ENCODE measurements around the gene IL20RA. TPM values are rescaled to one million over a fixed set of nuclear protein-coding genes. Genes with fewer than 3 reads are reported as not detected.

Gene IL20RA
- total RNA-seq, 1 donor from 2014 or later = 9.9 TPM

DNA sequence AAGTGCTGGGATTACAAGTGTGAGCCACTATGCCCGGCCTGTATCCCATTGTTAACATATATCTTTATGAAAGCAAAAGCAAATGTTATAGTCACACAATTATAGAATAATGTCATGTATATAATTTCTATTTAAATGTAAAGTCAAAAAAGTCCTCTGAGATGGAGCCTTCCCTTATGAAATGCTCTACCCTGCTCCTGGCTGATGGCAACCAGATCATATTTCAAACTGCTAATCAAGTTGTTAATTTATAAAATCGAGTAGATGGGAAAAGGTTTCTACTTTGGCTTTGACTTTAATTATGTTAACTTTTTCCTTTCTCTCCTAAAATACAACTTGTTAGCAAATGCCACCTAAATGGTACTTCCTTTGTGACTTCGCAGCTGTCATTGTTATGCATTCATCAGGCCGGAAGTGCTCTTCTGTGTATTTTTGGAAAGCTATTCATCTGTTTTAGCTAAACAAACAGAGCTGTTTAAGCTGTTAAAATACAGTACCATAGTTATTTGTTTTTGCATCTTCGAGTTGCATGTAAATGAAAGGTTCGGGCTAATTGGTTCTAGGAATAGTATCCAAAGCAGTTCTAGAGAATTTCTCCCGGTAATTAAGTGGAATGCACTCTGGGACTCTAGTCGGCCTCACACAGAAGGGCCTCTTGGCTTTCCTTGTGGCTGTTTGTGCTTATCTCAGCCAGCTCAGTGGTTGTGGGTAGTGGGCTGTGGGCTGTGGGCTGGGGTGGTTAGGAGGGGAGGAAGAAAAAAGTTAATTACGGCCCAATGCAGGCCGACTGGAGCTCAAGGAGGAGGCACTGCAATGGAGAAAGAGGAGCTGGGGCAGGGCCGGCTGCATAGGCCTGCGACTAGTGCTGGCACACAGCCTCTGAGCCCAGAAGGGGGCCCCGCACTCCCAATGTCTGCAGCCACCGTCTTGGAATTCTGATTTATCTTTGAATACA lies 87.9 kb downstream of the IL20RA start:
- Histone ChIP-seq H3K36me3 (ENCODE audit: control insufficient read depth in 3 of 3, insufficient read depth in 3 of 3, low read length in 3 of 3) (no peaks in the 10 kb centered on the region), H3K4me3 (ENCODE audit: low read length in 3 of 3) (no peak overlapping the region), H3K27me3 (ENCODE audit: control insufficient read depth in 3 of 3, insufficient read depth in 3 of 3, low read length in 3 of 3) (peaks cover 0 to 9% (median 5%) of the 10 kb centered on the region in 3 donors), H3K27ac (ENCODE audit: low read depth, low read length) (no peak overlapping the region), H3K9me3 (ENCODE audit: control insufficient read depth in 3 of 3, low read length in 3 of 3) (no peaks in the 10 kb centered on the region), H3K4me1 (ENCODE audit: control insufficient read depth in 3 of 3, insufficient read depth in 3 of 3, low read length in 3 of 3) (no peaks in the 10 kb centered on the region), H3K9ac (ENCODE audit: low read depth in 1 of 3, low read length in 3 of 3) (no peak overlapping the region)

DNA sequence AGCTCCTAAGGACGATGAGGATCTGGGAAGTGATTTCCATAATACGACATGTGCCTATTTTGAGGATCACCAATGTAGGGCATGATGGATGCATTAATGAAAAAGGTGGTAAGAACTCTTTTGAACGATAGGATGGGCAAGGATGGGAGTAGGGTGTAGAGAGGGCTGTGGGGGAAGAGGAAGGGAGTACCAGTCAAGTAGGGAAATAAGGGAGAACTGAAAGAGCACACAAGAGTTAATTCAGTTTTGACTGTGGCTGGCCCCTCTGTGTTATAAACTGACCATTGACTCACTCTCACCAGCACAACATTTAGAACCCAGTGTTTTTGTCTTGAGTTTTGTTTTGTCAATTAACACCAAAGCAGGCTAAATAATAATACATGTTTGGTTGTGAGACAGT lies 89.6 kb downstream of the IL20RA start:
- Histone ChIP-seq H3K27me3 (ENCODE audit: control insufficient read depth in 3 of 3, insufficient read depth in 3 of 3, low read length in 3 of 3) (peaks cover 0 to 9% (median 5%) of the 10 kb centered on the region in 3 donors), H3K27ac (ENCODE audit: low read depth, low read length) (no peak overlapping the region), H3K36me3 (ENCODE audit: control insufficient read depth in 3 of 3, insufficient read depth in 3 of 3, low read length in 3 of 3) (no peaks in the 10 kb centered on the region), H3K9ac (ENCODE audit: low read depth in 1 of 3, low read length in 3 of 3) (no peak overlapping the region), H3K4me3 (ENCODE audit: low read length in 3 of 3) (no peak overlapping the region), H3K4me1 (ENCODE audit: control insufficient read depth in 3 of 3, insufficient read depth in 3 of 3, low read length in 3 of 3) (no peaks in the 10 kb centered on the region), H3K9me3 (ENCODE audit: control insufficient read depth in 3 of 3, low read length in 3 of 3) (no peaks in the 10 kb centered on the region)

GRCh38 chr6:136952714-136953260 lies 92.0 kb downstream of the IL20RA start:
- H3K9ac ChIP-seq (ENCODE audit: low read depth in 1 of 3, low read length in 3 of 3) = no peak overlapping the region
- no peaks in the 10 kb centered on the region for H3K27me3 ChIP-seq (ENCODE audit: control insufficient read depth in 3 of 3, insufficient read depth in 3 of 3, low read length in 3 of 3)
- H3K4me1 ChIP-seq (ENCODE audit: control insufficient read depth in 3 of 3, insufficient read depth in 3 of 3, low read length in 3 of 3) = no peaks in the 10 kb centered on the region
- no peaks in the 10 kb centered on the region for H3K36me3 ChIP-seq (ENCODE audit: control insufficient read depth in 3 of 3, insufficient read depth in 3 of 3, low read length in 3 of 3)
- H3K27ac ChIP-seq (ENCODE audit: low read depth, low read length) = no peak overlapping the region
- no peak overlapping the region for H3K4me3 ChIP-seq (ENCODE audit: low read length in 3 of 3)
- H3K9me3 ChIP-seq (ENCODE audit: control insufficient read depth in 3 of 3, low read length in 3 of 3) = no peaks in the 10 kb centered on the region

DNA sequence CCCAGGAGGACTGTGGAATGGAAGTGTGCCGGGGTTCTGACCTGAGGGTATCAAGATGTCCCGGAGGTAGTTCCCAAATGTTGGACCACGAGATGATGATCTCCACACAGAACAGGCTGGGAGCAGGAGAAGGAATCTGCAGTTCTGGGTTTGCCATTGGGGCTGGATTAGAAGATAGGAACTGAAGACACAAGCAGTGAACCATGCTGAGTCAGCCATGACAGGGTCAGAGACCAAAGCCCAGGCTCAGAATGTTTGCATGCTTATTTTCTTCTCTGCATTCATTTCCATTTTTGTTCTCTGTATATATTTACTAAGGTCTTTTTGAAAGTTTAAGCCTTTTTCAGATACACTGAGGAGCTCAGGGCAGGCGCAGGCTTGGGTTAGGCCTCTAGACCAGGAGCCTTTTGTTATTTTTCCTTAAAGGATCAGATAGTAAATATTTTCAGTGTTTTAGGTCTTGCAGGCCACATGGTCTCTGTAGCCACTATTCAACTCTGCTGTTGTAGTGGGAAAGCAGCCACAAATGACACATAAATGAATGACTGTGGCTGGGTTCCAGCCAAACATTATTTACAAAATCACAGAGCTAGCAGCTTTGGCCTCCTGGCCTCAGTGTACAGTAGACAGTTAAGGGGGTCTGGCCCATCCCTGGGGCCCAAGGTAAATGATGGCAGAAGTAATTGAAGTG lies 94.2 kb downstream of the IL20RA start:
- H3K27ac ChIP-seq (ENCODE audit: low read depth, low read length) = no peak overlapping the region
- H3K27me3 ChIP-seq (ENCODE audit: control insufficient read depth in 3 of 3, insufficient read depth in 3 of 3, low read length in 3 of 3) = no peaks in the 10 kb centered on the region
- H3K4me3 ChIP-seq (ENCODE audit: low read length in 3 of 3) = no peak overlapping the region
- H3K9ac ChIP-seq (ENCODE audit: low read depth in 1 of 3, low read length in 3 of 3) = no peak overlapping the region
- H3K36me3 ChIP-seq (ENCODE audit: control insufficient read depth in 3 of 3, insufficient read depth in 3 of 3, low read length in 3 of 3) = no peaks in the 10 kb centered on the region
- no peaks in the 10 kb centered on the region for H3K9me3 ChIP-seq (ENCODE audit: control insufficient read depth in 3 of 3, low read length in 3 of 3)
- no peaks in the 10 kb centered on the region for H3K4me1 ChIP-seq (ENCODE audit: control insufficient read depth in 3 of 3, insufficient read depth in 3 of 3, low read length in 3 of 3)

Small RNA genes within 50 kb of the gene (small RNA-seq; reads per million reads assigned to genes)
- not detected for gene RPL35AP3

Other genes with a start within 250 kb of the IL20RA start
- gene PEX7, start 222.4 kb downstream of the IL20RA start, total RNA-seq = 10.4 TPM
- not detected for gene SLC35D3, start 122.7 kb downstream of the IL20RA start, total RNA-seq
- not detected for gene IL22RA2, start 128.7 kb upstream of the IL20RA start, total RNA-seq
- gene IFNGR1, start 174.4 kb upstream of the IL20RA start, total RNA-seq = 67.3 TPM